OCI-LY1 (cell line): Measurements from ENCODE around the gene RNF214.

Source experiments
- H2AFZ ChIP-seq: fragments of 200-600 bp; sonication (generic), shearing (Covaris generic); 2 replicates; pipeline ENCODE4 v1.6.0; 2014; ENCODE audit warnings: antibody characterized with exemption, mild to moderate bottlenecking, low read length
- H3F3A ChIP-seq: fragments of 200-600 bp; sonication (generic), shearing (Covaris generic); 2 replicates; pipeline ENCODE4 v1.6.0; 2014; ENCODE audit warnings: mild to moderate bottlenecking, antibody characterized with exemption, low read length, moderate library complexity; ENCODE audit not compliant: insufficient read depth
- H3K27ac ChIP-seq: fragments of 200-600 bp; sonication (generic); 2 replicates; pipeline ENCODE4 v1.5.1; 2014; ENCODE audit warnings: low read length, mixed run types, mild to moderate bottlenecking, low read depth; ENCODE audit not compliant: poor library complexity, severe bottlenecking
- H3K27me3 ChIP-seq: fragments of 200-600 bp; sonication (generic); 2 replicates; pipeline ENCODE4 v1.6.0; 2014; ENCODE audit warnings: antibody characterized with exemption, mild to moderate bottlenecking, low read length, moderate library complexity; ENCODE audit not compliant: insufficient read depth
- H3K36me3 ChIP-seq: fragments of 200-600 bp; sonication (generic); 2 replicates; pipeline ENCODE4 v1.6.1; 2014; ENCODE audit warnings: mild to moderate bottlenecking, antibody characterized with exemption, low read length, moderate library complexity, mixed read lengths; ENCODE audit not compliant: insufficient read depth
- H3K4me1 ChIP-seq: fragments of 200-600 bp; sonication (generic); 2 replicates; pipeline ENCODE4 v1.5.1; 2014; ENCODE audit warnings: mild to moderate bottlenecking, low read length, moderate library complexity; ENCODE audit not compliant: insufficient read depth, severe bottlenecking
- H3K4me2 ChIP-seq: fragments of 200-600 bp; sonication (generic), shearing (Covaris generic); 2 replicates; pipeline ENCODE4 v1.6.1; 2014; ENCODE audit warnings: low read length
- H3K4me3 ChIP-seq: fragments of 200-600 bp; sonication (generic); 2 replicates; pipeline ENCODE4 v1.5.1; 2014; ENCODE audit warnings: low read length, low read depth, mild to moderate bottlenecking, mixed read lengths; ENCODE audit not compliant: poor library complexity, severe bottlenecking
- H3K79me2 ChIP-seq: fragments of 200-600 bp; shearing (Covaris generic); 2 replicates; pipeline ENCODE4 v1.6.1; 2016; ENCODE audit warnings: mixed run types, low read length, mixed read lengths; ENCODE audit not compliant: insufficient read depth
- H3K9ac ChIP-seq: fragments of 200-600 bp; sonication (generic), shearing (Covaris generic); 2 replicates; pipeline ENCODE4 v1.6.1; 2014; ENCODE audit warnings: mild to moderate bottlenecking, low read length, mixed read lengths
- H3K9me2 ChIP-seq: fragments of 200-600 bp; sonication (generic), shearing (Covaris generic); 2 replicates; pipeline ENCODE4 v1.6.1; 2014; ENCODE audit warnings: low read depth, mild to moderate bottlenecking, low read length, mixed read lengths
- H3K9me3 ChIP-seq: fragments of 200-600 bp; shearing (Covaris generic); 2 replicates; pipeline ENCODE4 v1.6.1; 2014; ENCODE audit warnings: low read length, mixed read lengths
- H4K20me1 ChIP-seq: fragments of 200-600 bp; sonication (generic), shearing (Covaris generic); 2 replicates; pipeline ENCODE4 v1.6.0; 2016; ENCODE audit warnings: mild to moderate bottlenecking, low read length; ENCODE audit not compliant: insufficient read depth
- CTCF ChIP-seq: fragments of 200-600 bp; sonication (generic), shearing (Covaris generic); IDR thresholded peaks from 2 replicates; pipeline ENCODE4 v1.5.1; 2017; ENCODE audit warnings: mild to moderate bottlenecking, antibody characterized with exemption, low read length, moderate library complexity, mixed read lengths
- EZH2 ChIP-seq: fragments of 200-600 bp; sonication (generic), shearing (Covaris generic); IDR thresholded peaks from 2 replicates; pipeline ENCODE4 v1.8.0; 2017; ENCODE audit warnings: borderline replicate concordance, mixed run types, mild to moderate bottlenecking, antibody characterized with exemption, low read length, moderate library complexity, mixed read lengths

Gene RNF214

GRCh38 chr11:117229931-117230285 lies 2.6 kb upstream of the RNF214 start:
- Histone ChIP-seq H3K36me3 (peaks cover 34% of the 10 kb centered on the region), H3K4me1 (peaks cover 31% of the 10 kb centered on the region), H3K79me2 (peaks cover 7% of the 10 kb centered on the region; the same call in 1 of the 2 replicates), H3K4me2 (peak overlapping the region; percentile 78), H3F3A (no peaks in the 10 kb centered on the region), H3K9me2 (no peaks in the 10 kb centered on the region), H3K9ac (peak overlapping the region; percentile 93; the same call in 1 of the 2 replicates), H4K20me1 (no peaks in the 10 kb centered on the region), H3K27ac (peak overlapping the region; percentile 77), H3K4me3 (peak overlapping the region; percentile 94), H3K9me3 (no peaks in the 10 kb centered on the region), H2AFZ (no peak overlapping the region), H3K27me3 (no peaks in the 10 kb centered on the region)
- TF ChIP-seq CTCF: no peak
- no peak for TF ChIP-seq EZH2

GRCh38 chr11:117230286-117230961 lies 2.0 kb upstream of the RNF214 start:
- Histone ChIP-seq H3K9me2 (no peaks in the 10 kb centered on the region), H3K4me2 (peak overlapping the region; percentile 78), H3K36me3 (peaks cover 33% of the 10 kb centered on the region), H3K79me2 (peaks cover 7% of the 10 kb centered on the region; the same call in 1 of the 2 replicates), H3F3A (no peaks in the 10 kb centered on the region), H2AFZ (no peak overlapping the region), H3K27ac (peak overlapping the region; percentile 77), H3K9me3 (no peaks in the 10 kb centered on the region), H4K20me1 (no peaks in the 10 kb centered on the region), H3K4me1 (peaks cover 31% of the 10 kb centered on the region), H3K27me3 (no peaks in the 10 kb centered on the region), H3K4me3 (peak overlapping the region; percentile 94), H3K9ac (peak overlapping the region; percentile 93)
- TF ChIP-seq CTCF (no peak), EZH2 (no peak)

- no peak overlapping the region for H2AFZ ChIP-seq
- peak overlapping the region; percentile 94 for H3K4me3 ChIP-seq
- H3K4me2 ChIP-seq: peak overlapping the region; percentile 78
- peak overlapping the region; percentile 77 for H3K27ac ChIP-seq
- H3K4me1 ChIP-seq: peaks cover 31% of the 10 kb centered on the region
- no peaks in the 10 kb centered on the region for H3K9me3 ChIP-seq
- H3K36me3 ChIP-seq: peaks cover 27% of the 10 kb centered on the region
- TF ChIP-seq CTCF (no peak), EZH2 (no peak)
- H3K9ac ChIP-seq: peak overlapping the region; percentile 93
- peaks cover 7% of the 10 kb centered on the region; the same call in 1 of the 2 replicates for H3K79me2 ChIP-seq
- H4K20me1 ChIP-seq: no peaks in the 10 kb centered on the region
- no peaks in the 10 kb centered on the region for H3K9me2 ChIP-seq
- no peaks in the 10 kb centered on the region for H3F3A ChIP-seq
- no peaks in the 10 kb centered on the region for H3K27me3 ChIP-seq
Observed at GRCh38 chr11:117230999-117231841, 1.3 kb upstream of the RNF214 start.
